Subcutaneous adipose tissue (tissue), 4 donors: ENCODE data around the gene ALDH9A1. TPM values are rescaled to one million over a fixed set of nuclear protein-coding genes. Genes with fewer than 3 reads are reported as not detected.

Experiments
- CTCF ChIP-seq: fragments of 450-650 bp; IDR thresholded peaks from one replicate; pipeline ENCODE4 v1.5.1; 2016; ENCODE audit warnings: low read depth, mild to moderate bottlenecking, control low read depth, antibody characterized with exemption, moderate library complexity
- total RNA-seq, 4 donors: library from RNA; depleted of rRNA; stranded (reverse); fragments of >200 nt; gene quantifications; one replicate each; pipeline ENCODE4 v1.1.0, GENCODE V29; 2016

ALDH9A1 gene
- total RNA-seq, 4 donors from 2014 or later = 113 to 174 (median 150) TPM

GRCh38 chr1:165726169-165726568, 27.8 kb upstream of the ALDH9A1 start:
- no peak for TF ChIP-seq CTCF

- no peak for TF ChIP-seq CTCF
Observed at GRCh38 chr1:165717918-165718515, 19.7 kb upstream of the ALDH9A1 start.

GRCh38 chr1:165712764-165713163, 14.4 kb upstream of the ALDH9A1 start:
- TF ChIP-seq CTCF = no peak

GRCh38 chr1:165707984-165708706, 9.8 kb upstream of the ALDH9A1 start:
- no peak for TF ChIP-seq CTCF

- no peak for TF ChIP-seq CTCF
Observed at GRCh38 chr1:165703648-165704047, 5.3 kb upstream of the ALDH9A1 start.

GRCh38 chr1:165699577-165699976, 1.2 kb upstream of the ALDH9A1 start:
- TF ChIP-seq CTCF = no peak

- no peak for TF ChIP-seq CTCF
Observed at GRCh38 chr1:165698761-165699052, 345 bp upstream of the ALDH9A1 start.
